Dedifferentiated amniotic fluid mesenchymal stem cell (primary cell): ENCODE measurements around the gene FGD3.
"Not testable (repeated sequence)": the region's sequence is repeated elsewhere in the genome, so short reads cannot be mapped to it uniquely, and the experiment has no call there.

ENCODE experiments used
- DNase-seq: peaks from one replicate; pipeline ENCODE4 v3.0.0-alpha.2; 2016; ENCODE audit errors: extremely low spot score

Gene FGD3

GRCh38 chr9:92974761-92975755 is 27.7 kb downstream of the FGD3 start:
- no peak for DNase-seq

- DNase-seq, result no peak
Measured at GRCh38 chr9:92976431-92976830, 29.1 kb downstream of the FGD3 start.

- no peak for DNase-seq
Measured at GRCh38 chr9:92977279-92977678, 30.0 kb downstream of the FGD3 start.

- DNase-seq, result no peak
Measured at GRCh38 chr9:92978345-92978875, 31.1 kb downstream of the FGD3 start.

- DNase-seq, result no peak
Measured at GRCh38 chr9:92979283-92980056, 32.1 kb downstream of the FGD3 start.

GRCh38 chr9:92980085-92980745 is 32.9 kb downstream of the FGD3 start:
- DNase-seq, result no peak

GRCh38 chr9:92982130-92982529 is 34.8 kb downstream of the FGD3 start:
- DNase-seq, result no peak

- DNase-seq, result no peak
Measured at GRCh38 chr9:92983984-92984589, 36.8 kb downstream of the FGD3 start.

GRCh38 chr9:92984976-92985375 is 37.7 kb downstream of the FGD3 start:
- no peak for DNase-seq

GRCh38 chr9:92986176-92987119 is 39.1 kb downstream of the FGD3 start:
- DNase-seq, result peak; percentile 21

- no peak for DNase-seq
Measured at GRCh38 chr9:92988215-92988768, 41.0 kb downstream of the FGD3 start.

- DNase-seq, result no peak
Measured at GRCh38 chr9:92989561-92989960, 42.2 kb downstream of the FGD3 start.

GRCh38 chr9:92990461-92990860 is 43.1 kb downstream of the FGD3 start:
- DNase-seq, result no peak

GRCh38 chr9:92992549-92992948 is 45.2 kb downstream of the FGD3 start:
- DNase-seq, result no peak

- DNase-seq, result not testable (repeated sequence)
Measured at GRCh38 chr9:92998871-92999270, 51.5 kb downstream of the FGD3 start.

GRCh38 chr9:93001031-93001430 is 53.7 kb downstream of the FGD3 start:
- no peak for DNase-seq

- no peak for DNase-seq
Measured at GRCh38 chr9:93002700-93003099, 55.4 kb downstream of the FGD3 start.

GRCh38 chr9:93003552-93004407 is 56.5 kb downstream of the FGD3 start:
- no peak for DNase-seq

GRCh38 chr9:93004561-93004960 is 57.2 kb downstream of the FGD3 start:
- DNase-seq, result no peak
